Sigmoid colon (tissue), 4 donors: Measurements from ENCODE around the gene SYT7.

Experiments used
- CTCF ChIP-seq, 4 experiments: fragments of 450-650 bp in 3 of 4; fragments of 200-600 bp in 1 of 4; IDR thresholded peaks; one replicate each; pipeline ENCODE4 v1.5.1; 2016 to 2019; ENCODE audit warnings: antibody characterized with exemption in 4 of 4, mild to moderate bottlenecking in 3 of 4, moderate library complexity in 2 of 4
- EP300 ChIP-seq, 4 donors: sonication (generic); formaldehyde crosslinking; IDR thresholded peaks; one replicate each; pipeline ENCODE4 v1.6.1; 2017; ENCODE audit warnings: antibody characterized with exemption in 4 of 4
- POLR2A ChIP-seq, 2 donors: fragments of 450-650 bp; IDR thresholded peaks; one replicate each; pipeline ENCODE4 v1.6.1; 2016; ENCODE audit warnings: antibody characterized with exemption in 2 of 2, mild to moderate bottlenecking in 2 of 2, moderate library complexity in 2 of 2

GRCh38 chr11:61542024-61542461 is 38.8 kb downstream of the SYT7 start:
- TF ChIP-seq CTCF (IDR thresholded peaks at IDR 0.05) (no peak), POLR2A (IDR thresholded peaks at IDR 0.05) (no peak), EP300 (IDR thresholded peaks at IDR 0.05) (no peak)
